ENCODE measurements around the gene EVPL. TPM values are rescaled to one million over a fixed set of nuclear protein-coding genes. Genes with fewer than 3 reads are reported as not detected.

EVPL gene
- total RNA-seq, 1 experiment from 2014 or later, result 58.0 TPM

GRCh38 chr17:76051561-76051960 lies 24.5 kb upstream of the EVPL start:
- no TSS peak for BruUV-seq (replicated peaks)
- CTCF ChIA-PET, result no interaction called here
- intact Hi-C loops (cut with micrococcal nuclease), result no loop called here
- H2AFZ ChIP-seq (ENCODE audit: low read depth, low read length, poor library complexity, severe bottlenecking), result no peak overlapping the region
- no peak for TF ChIP-seq TCF7L2 (IDR thresholded peaks at IDR 0.05; ENCODE audit: borderline replicate concordance, extremely low read depth, insufficient read depth, insufficient read length)
- TF ChIP-seq EZH2phosphoT487 (IDR thresholded peaks at IDR 0.05; ENCODE audit: borderline replicate concordance), result no peak
- no peak for TF ChIP-seq JUND (IDR thresholded peaks at IDR 0.05)
- no peak for TF ChIP-seq EZH2 (IDR thresholded peaks at IDR 0.05)
- no peak for TF ChIP-seq RAD21 (IDR thresholded peaks at IDR 0.05; ENCODE audit: low read depth)
- no peak for TF ChIP-seq YY1 (IDR thresholded peaks at IDR 0.05; ENCODE audit: extremely low read depth, insufficient replicate concordance, low read depth, low read length)
- TF ChIP-seq ELF1 (IDR thresholded peaks at IDR 0.05; ENCODE audit: borderline replicate concordance, low read depth), result no peak
- no peak for TF ChIP-seq EGR1 (IDR thresholded peaks at IDR 0.05; ENCODE audit: low read depth)
- TF ChIP-seq ZBTB33 (IDR thresholded peaks at IDR 0.05; ENCODE audit: extremely low read depth, insufficient replicate concordance, low read length), result no peak
- no peak for TF ChIP-seq SRF (IDR thresholded peaks at IDR 0.05; ENCODE audit: low read depth)
- no peak for TF ChIP-seq REST (IDR thresholded peaks at IDR 0.05; ENCODE audit: low read depth)
- TF ChIP-seq SIN3A (IDR thresholded peaks at IDR 0.05; ENCODE audit: low read depth), result no peak
- no peak for TF ChIP-seq CEBPB (IDR thresholded peaks at IDR 0.05; ENCODE audit: low read depth)
- TF ChIP-seq ZFX (IDR thresholded peaks at IDR 0.05), result no peak
- no peak for TF ChIP-seq CBX3 (IDR thresholded peaks at IDR 0.05; ENCODE audit: low read depth)
- TF ChIP-seq SP1 (IDR thresholded peaks at IDR 0.05; ENCODE audit: low read depth), result no peak
- TF ChIP-seq CTCF (IDR thresholded peaks at IDR 0.05 in 2 of 3, conservative IDR thresholded peaks at IDR 0.05 in 1 of 3; ENCODE audit: borderline replicate concordance in 1 of 3, insufficient read depth in 1 of 3, low read depth in 2 of 3, low read length in 2 of 3), result no peak
- no peak for TF ChIP-seq POLR2A (IDR thresholded peaks at IDR 0.05; ENCODE audit: borderline replicate concordance, extremely low read depth, insufficient read depth, insufficient read length)
- H3K36me3 ChIP-seq (ENCODE audit: control insufficient read depth in 1 of 2, insufficient read depth in 2 of 2, low read length in 2 of 2), result peaks cover 53 to 62% of the 10 kb centered on the region in 2 experiments
- H3K27ac ChIP-seq (ENCODE audit: low read depth, low read length), result no peak overlapping the region
- H3K9me3 ChIP-seq (ENCODE audit: control insufficient read depth in 1 of 2, insufficient read depth in 1 of 2, low read depth in 1 of 2, low read length in 2 of 2), result no peaks in the 10 kb centered on the region
- POLR2A ChIA-PET, result no interaction called here
- H3K4me1 ChIP-seq (ENCODE audit: control insufficient read depth in 1 of 2, insufficient read depth in 2 of 2, low read length in 2 of 2), result peaks cover 40% of the 10 kb centered on the region in 2 experiments
- H3K9ac ChIP-seq (ENCODE audit: low read length), result peak overlapping the region; percentile 2; the same call in 1 of the 2 replicates
- H3K9me2 ChIP-seq (ENCODE audit: insufficient read depth), result no peaks in the 10 kb centered on the region
- H3K4me2 ChIP-seq (ENCODE audit: low read length), result peak overlapping the region; percentile 9; the same call in 1 of the 2 replicates
- RAD21 ChIA-PET (ENCODE audit: low non-redundant PET in 1 of 2, low total read pairs in 2 of 2, uncharacterized antibody in 2 of 2, unreplicated experiment in 2 of 2), result no interaction called here
- DNase-seq (ENCODE audit: low read depth, low spot score), result no peak
- H3K4me3 ChIP-seq (replicated peaks in 1 of 2; ENCODE audit: low read depth in 1 of 2, low read length in 2 of 2), result no peak overlapping the region
- H3K27me3 ChIP-seq (ENCODE audit: insufficient read depth, low read length), result no peaks in the 10 kb centered on the region
- ATAC-seq, result no peak
- no peaks in the 10 kb centered on the region for H4K20me1 ChIP-seq (ENCODE audit: insufficient read depth)
- H3K79me2 ChIP-seq (ENCODE audit: insufficient read depth, low read length), result peaks cover 38% of the 10 kb centered on the region
